KMS-11 (cell line): ENCODE data around the gene RNASE4.

Source experiments
- H2AFZ ChIP-seq: fragments of 200-600 bp; sonication (generic); 2 replicates; pipeline ENCODE4 v1.6.1; 2016; ENCODE audit warnings: antibody characterized with exemption, mixed run types, low read depth
- H3K27ac ChIP-seq: fragments of 200-600 bp; sonication (generic); 2 replicates; pipeline ENCODE4 v1.6.1; 2016; ENCODE audit warnings: mild to moderate bottlenecking, mixed run types
- H3K27me3 ChIP-seq: fragments of 200-600 bp; sonication (generic); 2 replicates; pipeline ENCODE4 v1.6.1; 2017; ENCODE audit warnings: mild to moderate bottlenecking, low read depth, mixed run types, moderate library complexity; ENCODE audit not compliant: insufficient read depth
- H3K36me3 ChIP-seq: fragments of 200-600 bp; sonication (generic); 2 replicates; pipeline ENCODE4 v1.6.1; 2017; ENCODE audit warnings: mild to moderate bottlenecking, mixed run types; ENCODE audit not compliant: insufficient read depth
- H3K4me1 ChIP-seq: fragments of 200-600 bp; sonication (generic); 2 replicates; pipeline ENCODE4 v1.6.1; 2016; ENCODE audit warnings: mild to moderate bottlenecking, low read depth, mixed run types; ENCODE audit not compliant: poor library complexity, severe bottlenecking
- H3K4me2 ChIP-seq: fragments of 200-600 bp; sonication (generic); 2 replicates; pipeline ENCODE4 v1.7.0; 2016; ENCODE audit warnings: mild to moderate bottlenecking, mixed run types
- H3K4me3 ChIP-seq: fragments of 200-600 bp; sonication (generic); IDR thresholded peaks from 2 replicates; pipeline ENCODE4 v1.6.1; 2017; ENCODE audit warnings: low read depth, low read length, mixed read lengths; ENCODE audit not compliant: insufficient read depth
- H3K79me2 ChIP-seq: fragments of 200-600 bp; sonication (generic); 2 replicates; pipeline ENCODE4 v1.6.1; 2016; ENCODE audit warnings: low read depth, mixed run types; ENCODE audit not compliant: insufficient read depth
- H3K9ac ChIP-seq: fragments of 200-600 bp; sonication (generic); 2 replicates; pipeline ENCODE4 v1.6.1; 2016; ENCODE audit warnings: mild to moderate bottlenecking, mixed run types
- H4K20me1 ChIP-seq: fragments of 200-600 bp; sonication (generic); 2 replicates; pipeline ENCODE4 v1.6.1; 2016; ENCODE audit warnings: mild to moderate bottlenecking, mixed run types; ENCODE audit not compliant: insufficient read depth
- TF ChIP-seq, protein P1 (sequence below): fragments of 200-600 bp; sonication (generic); conservative IDR thresholded peaks from 2 replicates; pipeline ENCODE4 v1.6.1; 2017; ENCODE audit warnings: low read depth, mild to moderate bottlenecking, antibody characterized with exemption, low read length, moderate library complexity, mixed read lengths

Gene RNASE4

DNA sequence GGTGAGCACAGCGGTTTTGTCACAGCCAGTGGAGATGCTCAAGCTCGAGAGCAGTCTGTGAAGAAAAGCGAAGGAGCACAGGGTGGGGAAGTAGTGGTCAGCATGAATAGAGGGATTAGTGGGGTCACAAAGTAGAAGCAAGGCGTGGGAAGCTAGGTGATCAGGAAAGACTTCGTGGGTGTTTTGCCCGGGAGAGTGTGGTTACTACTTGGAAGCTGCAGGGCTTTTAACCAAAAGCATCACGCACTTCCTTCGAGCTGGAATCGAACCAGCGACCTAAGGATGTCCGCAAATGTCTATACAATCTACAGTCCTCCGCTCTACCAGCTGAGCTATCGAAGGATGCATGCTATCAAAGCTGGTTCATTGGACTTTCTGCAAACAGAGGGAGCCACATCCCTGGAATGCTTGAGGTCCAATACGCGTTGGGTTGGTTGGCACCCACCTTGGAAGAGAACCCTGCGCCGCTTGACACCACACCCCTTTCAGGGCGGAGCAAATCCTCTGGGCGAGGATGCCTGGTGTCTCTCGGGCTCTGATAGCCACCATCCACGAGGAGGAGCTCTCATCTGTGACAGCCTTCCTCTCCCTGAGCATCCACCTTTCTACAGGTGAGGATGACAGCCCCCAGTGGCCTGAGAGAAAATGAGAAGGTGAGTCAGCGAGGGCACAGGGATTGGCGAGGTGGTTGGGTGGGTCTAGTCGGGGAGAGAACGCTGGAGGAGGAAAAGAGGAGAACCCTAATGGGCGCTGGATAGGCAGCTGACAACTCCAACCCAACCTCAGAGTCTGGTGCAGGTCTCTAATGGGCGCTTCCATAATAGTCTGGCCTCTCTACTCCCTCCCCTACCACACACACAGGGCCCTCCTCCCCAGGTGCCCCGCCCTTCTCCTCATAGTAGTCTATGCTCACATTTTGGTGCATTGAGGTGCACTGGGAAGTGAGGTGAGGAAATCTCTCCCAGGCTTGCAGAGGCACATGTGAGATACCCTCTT, 26.8 kb upstream of the RNASE4 start:
- Histone ChIP-seq H3K4me2 (no peak overlapping the region), H3K27ac (no peak overlapping the region)

DNA sequence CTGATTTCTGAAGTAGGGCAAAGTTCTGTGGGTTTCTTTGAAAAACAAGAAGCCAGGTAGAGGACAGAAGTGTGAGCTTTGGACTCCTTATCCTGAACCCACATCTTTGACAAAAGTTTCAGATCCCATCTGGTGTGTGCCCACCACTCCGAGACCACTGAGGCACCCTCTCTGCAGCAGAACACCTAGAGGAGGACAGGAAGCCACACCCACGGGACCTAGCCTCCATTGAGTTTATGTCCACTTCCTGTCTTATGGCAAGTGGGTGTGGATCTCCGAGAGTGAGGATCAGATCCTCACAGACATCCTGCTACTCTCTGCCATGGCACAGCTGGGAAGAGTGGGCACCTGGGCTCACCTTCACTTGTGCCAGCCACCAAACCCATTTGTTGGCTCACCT, 26.1 kb upstream of the RNASE4 start:
- Histone ChIP-seq H4K20me1 (no peaks in the 10 kb centered on the region), H2AFZ (no peak overlapping the region)
- TF ChIP-seq, protein P1, sequence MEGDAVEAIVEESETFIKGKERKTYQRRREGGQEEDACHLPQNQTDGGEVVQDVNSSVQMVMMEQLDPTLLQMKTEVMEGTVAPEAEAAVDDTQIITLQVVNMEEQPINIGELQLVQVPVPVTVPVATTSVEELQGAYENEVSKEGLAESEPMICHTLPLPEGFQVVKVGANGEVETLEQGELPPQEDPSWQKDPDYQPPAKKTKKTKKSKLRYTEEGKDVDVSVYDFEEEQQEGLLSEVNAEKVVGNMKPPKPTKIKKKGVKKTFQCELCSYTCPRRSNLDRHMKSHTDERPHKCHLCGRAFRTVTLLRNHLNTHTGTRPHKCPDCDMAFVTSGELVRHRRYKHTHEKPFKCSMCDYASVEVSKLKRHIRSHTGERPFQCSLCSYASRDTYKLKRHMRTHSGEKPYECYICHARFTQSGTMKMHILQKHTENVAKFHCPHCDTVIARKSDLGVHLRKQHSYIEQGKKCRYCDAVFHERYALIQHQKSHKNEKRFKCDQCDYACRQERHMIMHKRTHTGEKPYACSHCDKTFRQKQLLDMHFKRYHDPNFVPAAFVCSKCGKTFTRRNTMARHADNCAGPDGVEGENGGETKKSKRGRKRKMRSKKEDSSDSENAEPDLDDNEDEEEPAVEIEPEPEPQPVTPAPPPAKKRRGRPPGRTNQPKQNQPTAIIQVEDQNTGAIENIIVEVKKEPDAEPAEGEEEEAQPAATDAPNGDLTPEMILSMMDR, result no peak

More for the DNA sequence above, 26.8 kb upstream of the RNASE4 start:
- H4K20me1 ChIP-seq, result no peaks in the 10 kb centered on the region
- no peaks in the 10 kb centered on the region for H3K36me3 ChIP-seq
- no peaks in the 10 kb centered on the region for H3K27me3 ChIP-seq
- no peaks in the 10 kb centered on the region for H3K79me2 ChIP-seq
- TF ChIP-seq, protein P1, result no peak
- H3K4me1 ChIP-seq, result no peaks in the 10 kb centered on the region
- no peak overlapping the region for H3K4me3 ChIP-seq
- no peak overlapping the region for H2AFZ ChIP-seq
- no peak overlapping the region for H3K9ac ChIP-seq

DNA sequence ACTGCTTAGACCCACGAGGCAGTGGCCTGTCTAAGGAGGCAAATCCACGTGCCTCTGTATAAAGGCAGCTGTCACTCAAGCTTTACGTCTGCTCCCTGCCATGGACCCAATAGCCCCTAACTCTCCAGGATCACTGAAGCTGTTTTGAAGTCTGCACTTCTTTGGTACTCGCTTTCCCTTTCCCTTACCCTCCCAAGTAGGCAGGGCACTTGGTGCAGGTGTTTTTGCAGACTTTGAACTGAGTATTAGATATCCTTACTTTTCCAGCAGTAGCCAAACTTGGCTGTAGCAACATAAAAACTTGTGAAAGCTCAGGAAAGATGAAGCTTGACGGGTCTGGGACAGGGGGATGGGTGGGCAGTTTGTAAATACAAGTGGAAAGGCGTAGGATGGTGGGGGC, 25.0 kb upstream of the RNASE4 start:
- no peaks in the 10 kb centered on the region for H3K4me1 ChIP-seq
- no peak overlapping the region for H3K4me2 ChIP-seq

More for the DNA sequence above, 26.1 kb upstream of the RNASE4 start:
- Histone ChIP-seq H3K27ac (no peak overlapping the region), H3K9ac (no peak overlapping the region), H3K4me1 (no peaks in the 10 kb centered on the region), H3K4me3 (no peak overlapping the region), H3K4me2 (no peak overlapping the region), H3K27me3 (no peaks in the 10 kb centered on the region), H3K79me2 (no peaks in the 10 kb centered on the region), H3K36me3 (no peaks in the 10 kb centered on the region)

DNA sequence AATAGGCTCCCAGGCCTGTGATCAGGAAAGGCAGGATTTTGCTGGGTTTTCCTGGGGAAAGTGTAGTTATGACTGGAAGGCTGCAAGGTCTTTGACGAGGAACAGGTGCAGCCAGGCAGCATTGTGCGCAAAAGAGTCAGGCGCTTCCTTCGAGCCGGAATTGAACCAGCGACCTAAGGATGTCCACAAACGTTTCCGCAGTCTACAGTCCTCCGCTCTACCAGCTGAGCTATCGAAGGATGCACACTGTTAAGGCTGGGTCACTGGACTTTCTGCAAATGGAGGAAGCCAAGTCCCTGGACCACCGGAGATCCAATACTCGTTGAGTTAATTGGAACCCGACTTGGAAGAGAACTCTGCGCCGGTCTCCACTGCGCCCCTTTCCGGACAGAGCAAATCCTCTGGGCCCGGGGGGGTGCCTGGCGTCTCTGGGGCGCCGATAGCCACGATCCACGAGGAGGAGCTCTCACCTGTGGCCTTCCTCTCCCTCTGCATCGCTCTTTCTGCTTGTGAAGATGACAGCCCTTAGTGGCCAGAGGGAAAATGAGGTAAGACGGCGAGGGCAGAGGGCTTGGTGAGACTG, 24.5 kb upstream of the RNASE4 start:
- TF ChIP-seq, protein P1, result no peak
- H3K27ac ChIP-seq, result no peak overlapping the region
- H3K36me3 ChIP-seq, result no peaks in the 10 kb centered on the region
- no peak overlapping the region for H3K4me2 ChIP-seq
- no peak overlapping the region for H3K4me3 ChIP-seq
- H2AFZ ChIP-seq, result no peak overlapping the region
- H3K9ac ChIP-seq, result no peak overlapping the region
- no peaks in the 10 kb centered on the region for H3K79me2 ChIP-seq
- no peaks in the 10 kb centered on the region for H3K4me1 ChIP-seq
- H3K27me3 ChIP-seq, result no peaks in the 10 kb centered on the region
- H4K20me1 ChIP-seq, result no peaks in the 10 kb centered on the region

More for the DNA sequence above, 25.0 kb upstream of the RNASE4 start:
- no peak overlapping the region for H3K9ac ChIP-seq
- H3K36me3 ChIP-seq, result no peaks in the 10 kb centered on the region
- no peaks in the 10 kb centered on the region for H3K79me2 ChIP-seq
- no peak overlapping the region for H2AFZ ChIP-seq
- H4K20me1 ChIP-seq, result no peaks in the 10 kb centered on the region
- TF ChIP-seq, protein P1, result no peak
- no peak overlapping the region for H3K27ac ChIP-seq
- H3K4me3 ChIP-seq, result no peak overlapping the region
- no peaks in the 10 kb centered on the region for H3K27me3 ChIP-seq
